Panc1 (cell line): Measurements from ENCODE around the gene ERC2. TPM values are rescaled to one million over a fixed set of nuclear protein-coding genes. Genes with fewer than 3 reads are reported as not detected.

ENCODE experiments used
- ATAC-seq: fragments of 200-7000 bp; cut with Tn5 transposase; 2 replicates; pipeline ENCODE4 v1.9.1; 2020; ENCODE audit warnings: mild to moderate bottlenecking, moderate library complexity
- BruUV-seq: library from RNA; stranded (reverse); fragments of 400-500 nt; replicated peaks from 2 replicates; lab custom pipeline; 2021; lab: Mats Ljungman, UMichigan
- CTCF ChIA-PET: fragments of 300-600 bp; sonication (Branson Sonifier 250); formaldehyde crosslinking; loops from one replicate; lab custom pipeline; 2022; ENCODE audit warnings: antibody characterized with exemption; lab: Charles Lee
- POLR2A ChIA-PET: fragments of 300-600 bp; sonication (Branson Sonifier 250); formaldehyde crosslinking; loops from one replicate; lab custom pipeline; 2022; ENCODE audit warnings: antibody characterized with exemption; lab: Charles Lee
- DNase-seq: peaks from one replicate; pipeline ENCODE4 v3.0.0-alpha.2; 2010; ENCODE audit warnings: low read depth, low spot score
- H3K27ac ChIP-seq: 2 replicates; pipeline ENCODE4 v1.5.1; 2011; ENCODE audit warnings: mild to moderate bottlenecking, low read length, inconsistent platforms
- H3K27me3 ChIP-seq: fragments of 200-500 bp; sonication (Bioruptor generic); 2 replicates; pipeline ENCODE4 v1.6.0; 2014; ENCODE audit warnings: low read length, inconsistent platforms; ENCODE audit not compliant: control insufficient read depth, insufficient read depth
- H3K36me3 ChIP-seq: fragments of 200-500 bp; sonication (Bioruptor generic); 2 replicates; pipeline ENCODE4 v1.5.1; 2014; ENCODE audit warnings: inconsistent platforms, mild to moderate bottlenecking, low read length, moderate library complexity; ENCODE audit not compliant: control insufficient read depth, insufficient read depth
- H3K4me1 ChIP-seq: 2 replicates; pipeline ENCODE4 v1.5.1; 2011; ENCODE audit warnings: inconsistent platforms, mild to moderate bottlenecking, low read length, moderate library complexity; ENCODE audit not compliant: control insufficient read depth, insufficient read depth
- H3K4me3 ChIP-seq, 2 experiments: 2 replicates each; pipeline ENCODE4 v1.5.1; 2011 to 2012; ENCODE audit warnings: low read depth in 2 of 2, low read length in 2 of 2, mild to moderate bottlenecking in 2 of 2, inconsistent platforms in 1 of 2, moderate library complexity in 1 of 2
- H3K9me3 ChIP-seq: fragments of 200-500 bp; sonication (Bioruptor generic); 2 replicates; pipeline ENCODE4 v1.5.1; 2014; ENCODE audit warnings: low read depth, mild to moderate bottlenecking, inconsistent platforms, low read length, moderate library complexity; ENCODE audit not compliant: control insufficient read depth, insufficient read depth
- POLR2AphosphoS5 ChIP-seq: IDR thresholded peaks from 2 replicates; pipeline ENCODE4 v1.6.1; 2012; ENCODE audit warnings: mild to moderate bottlenecking, low read depth, low read length, moderate library complexity
- SIN3A ChIP-seq: IDR thresholded peaks from 2 replicates; pipeline ENCODE4 v1.6.1; 2012; ENCODE audit warnings: low read depth, mild to moderate bottlenecking, low read length, moderate library complexity, borderline replicate concordance; ENCODE audit not compliant: insufficient read depth
- TCF7L2 ChIP-seq: IDR thresholded peaks from 2 replicates; pipeline ENCODE4 v1.6.1; 2011; ENCODE audit warnings: mild to moderate bottlenecking, low read depth, low read length, inconsistent platforms
- in situ Hi-C: cut with HindIII; loops from 2 replicates; pipeline ENCODE4 v1.10.0; 2016; ENCODE audit warnings: low sequenced_read_pairs, low pct_unique_long_range_greater_than_20kb
- intact Hi-C: fragments of 100-400 bp; cut with micrococcal nuclease; formaldehyde crosslinking; loops from one replicate; pipeline ENCODE4 v1.10.0; 2022; ENCODE audit not compliant: unreplicated experiment
- total RNA-seq: library from RNA; stranded (reverse); gene quantifications from one replicate; pipeline ENCODE4 v1.2.1, GENCODE V29; 2021; ENCODE audit not compliant: unreplicated experiment
- TF ChIP-seq, protein P1 (sequence below), 2 experiments: IDR thresholded peaks; 2 replicates each; pipeline ENCODE4 v1.6.1; 2011 to 2012; ENCODE audit warnings: low read depth in 2 of 2, control low read depth in 1 of 2, low read length in 1 of 2, mild to moderate bottlenecking in 1 of 2, moderate library complexity in 1 of 2; ENCODE audit not compliant: insufficient read depth in 1 of 2
- TF ChIP-seq, protein P2 (sequence below): fragments of 450-650 bp; IDR thresholded peaks from 2 replicates; pipeline ENCODE4 v1.5.1; 2017; ENCODE audit warnings: mild to moderate bottlenecking

ERC2 gene
- total RNA-seq, 1 experiment from 2014 or later = 0.33 TPM

DNA sequence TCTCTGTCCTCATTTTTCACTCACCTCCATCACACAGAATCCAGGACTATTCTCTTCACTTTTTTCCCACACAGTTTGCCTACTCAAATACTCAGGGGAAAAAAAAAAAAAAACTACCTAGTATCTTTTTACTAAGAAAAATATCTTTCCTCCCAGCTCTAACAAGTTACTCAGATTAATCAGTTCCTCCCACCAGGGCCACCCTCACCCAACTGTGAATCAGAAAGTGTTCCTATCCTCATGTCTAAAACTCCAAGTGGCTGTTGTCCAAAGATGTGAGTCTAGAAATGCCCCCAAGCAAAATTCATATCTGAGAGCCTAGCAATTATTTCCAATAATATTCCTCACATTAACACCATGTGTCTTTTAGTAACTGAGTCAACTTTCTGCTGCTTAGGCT lies 268.0 kb downstream of the ERC2 start:
- no peaks in the 10 kb centered on the region for H3K9me3 ChIP-seq
- TF ChIP-seq, protein P1, sequence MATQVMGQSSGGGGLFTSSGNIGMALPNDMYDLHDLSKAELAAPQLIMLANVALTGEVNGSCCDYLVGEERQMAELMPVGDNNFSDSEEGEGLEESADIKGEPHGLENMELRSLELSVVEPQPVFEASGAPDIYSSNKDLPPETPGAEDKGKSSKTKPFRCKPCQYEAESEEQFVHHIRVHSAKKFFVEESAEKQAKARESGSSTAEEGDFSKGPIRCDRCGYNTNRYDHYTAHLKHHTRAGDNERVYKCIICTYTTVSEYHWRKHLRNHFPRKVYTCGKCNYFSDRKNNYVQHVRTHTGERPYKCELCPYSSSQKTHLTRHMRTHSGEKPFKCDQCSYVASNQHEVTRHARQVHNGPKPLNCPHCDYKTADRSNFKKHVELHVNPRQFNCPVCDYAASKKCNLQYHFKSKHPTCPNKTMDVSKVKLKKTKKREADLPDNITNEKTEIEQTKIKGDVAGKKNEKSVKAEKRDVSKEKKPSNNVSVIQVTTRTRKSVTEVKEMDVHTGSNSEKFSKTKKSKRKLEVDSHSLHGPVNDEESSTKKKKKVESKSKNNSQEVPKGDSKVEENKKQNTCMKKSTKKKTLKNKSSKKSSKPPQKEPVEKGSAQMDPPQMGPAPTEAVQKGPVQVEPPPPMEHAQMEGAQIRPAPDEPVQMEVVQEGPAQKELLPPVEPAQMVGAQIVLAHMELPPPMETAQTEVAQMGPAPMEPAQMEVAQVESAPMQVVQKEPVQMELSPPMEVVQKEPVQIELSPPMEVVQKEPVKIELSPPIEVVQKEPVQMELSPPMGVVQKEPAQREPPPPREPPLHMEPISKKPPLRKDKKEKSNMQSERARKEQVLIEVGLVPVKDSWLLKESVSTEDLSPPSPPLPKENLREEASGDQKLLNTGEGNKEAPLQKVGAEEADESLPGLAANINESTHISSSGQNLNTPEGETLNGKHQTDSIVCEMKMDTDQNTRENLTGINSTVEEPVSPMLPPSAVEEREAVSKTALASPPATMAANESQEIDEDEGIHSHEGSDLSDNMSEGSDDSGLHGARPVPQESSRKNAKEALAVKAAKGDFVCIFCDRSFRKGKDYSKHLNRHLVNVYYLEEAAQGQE (IDR thresholded peaks at IDR 0.05; ENCODE audit: insufficient read depth in 1 of 2, low read depth in 2 of 2, low read length in 1 of 2) = no peak
- TF ChIP-seq SIN3A (no peak), POLR2AphosphoS5 (no peak), TCF7L2 (no peak)
- TF ChIP-seq, protein P2, sequence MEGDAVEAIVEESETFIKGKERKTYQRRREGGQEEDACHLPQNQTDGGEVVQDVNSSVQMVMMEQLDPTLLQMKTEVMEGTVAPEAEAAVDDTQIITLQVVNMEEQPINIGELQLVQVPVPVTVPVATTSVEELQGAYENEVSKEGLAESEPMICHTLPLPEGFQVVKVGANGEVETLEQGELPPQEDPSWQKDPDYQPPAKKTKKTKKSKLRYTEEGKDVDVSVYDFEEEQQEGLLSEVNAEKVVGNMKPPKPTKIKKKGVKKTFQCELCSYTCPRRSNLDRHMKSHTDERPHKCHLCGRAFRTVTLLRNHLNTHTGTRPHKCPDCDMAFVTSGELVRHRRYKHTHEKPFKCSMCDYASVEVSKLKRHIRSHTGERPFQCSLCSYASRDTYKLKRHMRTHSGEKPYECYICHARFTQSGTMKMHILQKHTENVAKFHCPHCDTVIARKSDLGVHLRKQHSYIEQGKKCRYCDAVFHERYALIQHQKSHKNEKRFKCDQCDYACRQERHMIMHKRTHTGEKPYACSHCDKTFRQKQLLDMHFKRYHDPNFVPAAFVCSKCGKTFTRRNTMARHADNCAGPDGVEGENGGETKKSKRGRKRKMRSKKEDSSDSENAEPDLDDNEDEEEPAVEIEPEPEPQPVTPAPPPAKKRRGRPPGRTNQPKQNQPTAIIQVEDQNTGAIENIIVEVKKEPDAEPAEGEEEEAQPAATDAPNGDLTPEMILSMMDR = no peak
- DNase-seq (no peak), ATAC-seq (no peak)
- no peaks in the 10 kb centered on the region for H3K27me3 ChIP-seq
- BruUV-seq = no TSS peak
- no peak overlapping the region for H3K27ac ChIP-seq
- no peaks in the 10 kb centered on the region for H3K4me1 ChIP-seq
- H3K36me3 ChIP-seq = no peaks in the 10 kb centered on the region
- intact Hi-C loops = no loop called here
- H3K4me3 ChIP-seq = no peak overlapping the region
- CTCF ChIA-PET = no interaction called here
- in situ Hi-C loops = no loop called here
- POLR2A ChIA-PET = no interaction called here

GRCh38 chr3:56197991-56198390 lies 270.3 kb downstream of the ERC2 start:
- DNase-seq (no peak), ATAC-seq (no peak)
- no peak overlapping the region for H3K4me3 ChIP-seq
- intact Hi-C loops (no loop called here), in situ Hi-C loops (no loop called here)
- no peaks in the 10 kb centered on the region for H3K4me1 ChIP-seq
- BruUV-seq = no TSS peak
- ChIA-PET CTCF (no interaction called here), POLR2A (no interaction called here)
- no peaks in the 10 kb centered on the region for H3K27me3 ChIP-seq
- TF ChIP-seq TCF7L2 (no peak), POLR2AphosphoS5 (no peak), SIN3A (no peak)
- TF ChIP-seq, protein P2 = no peak
- TF ChIP-seq, protein P1 (IDR thresholded peaks at IDR 0.05; ENCODE audit: insufficient read depth in 1 of 2, low read depth in 2 of 2, low read length in 1 of 2) = no peak
- no peaks in the 10 kb centered on the region for H3K36me3 ChIP-seq
- H3K9me3 ChIP-seq = no peaks in the 10 kb centered on the region
- H3K27ac ChIP-seq = no peak overlapping the region
